Endothelial cell of umbilical vein (primary cell): Measurements from ENCODE around the gene EFCAB13.

ENCODE experiments used
- GATA2 ChIP-seq: IDR thresholded peaks from 2 replicates; pipeline ENCODE4 v1.7.0; 2011; ENCODE audit warnings: low read depth, mild to moderate bottlenecking, moderate library complexity, mixed read lengths, low read length; ENCODE audit not compliant: insufficient read length, insufficient read depth
- MYC ChIP-seq: IDR thresholded peaks from one replicate; pipeline ENCODE4 v1.6.1; 2011; ENCODE audit warnings: mild to moderate bottlenecking, low read depth, low read length
- POLR2A ChIP-seq: IDR thresholded peaks from 2 replicates; pipeline ENCODE4 v1.6.1; 2012; ENCODE audit warnings: low read depth, mild to moderate bottlenecking, control low read depth, low read length
- POLR2AphosphoS5 ChIP-seq: IDR thresholded peaks from 2 replicates; pipeline ENCODE4 v1.6.1; 2012; ENCODE audit warnings: low read depth, mild to moderate bottlenecking, control low read depth, low read length, moderate library complexity; ENCODE audit not compliant: insufficient read depth
- TF ChIP-seq, protein P1 (sequence below), 2 donors: IDR thresholded peaks; 1 replicate in 1 of 2; 2 replicates in 1 of 2; pipeline ENCODE4 v1.5.1; 2011; ENCODE audit warnings: low read length in 2 of 2, mild to moderate bottlenecking in 2 of 2, moderate library complexity in 2 of 2, control low read depth in 1 of 2, inconsistent platforms in 1 of 2, low read depth in 1 of 2; ENCODE audit not compliant: insufficient read depth in 1 of 2; ENCODE audit errors: extremely low read depth in 1 of 2

DNA sequence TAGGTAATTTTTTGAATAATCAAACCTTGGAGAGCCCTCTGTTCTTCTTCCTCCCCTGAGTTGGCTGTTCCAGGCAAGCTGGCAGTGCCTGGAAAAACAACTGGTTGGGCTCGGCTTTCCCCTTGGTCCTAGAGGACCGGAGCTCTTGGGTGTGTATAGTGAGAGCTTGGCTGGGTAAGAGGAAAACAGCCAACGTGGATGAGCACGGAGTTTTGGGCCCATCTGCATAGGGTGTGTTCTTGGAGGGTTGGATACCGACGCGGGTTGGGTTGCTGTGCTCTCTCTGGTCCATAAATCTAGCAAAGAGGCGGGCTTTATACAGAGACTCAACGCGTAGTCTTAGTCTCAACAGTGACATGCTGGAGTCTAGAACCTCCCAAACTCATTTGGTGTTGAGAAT, 46.9 kb upstream of the EFCAB13 start:
- TF ChIP-seq POLR2AphosphoS5: no peak
- TF ChIP-seq POLR2A: no peak
- no peak for TF ChIP-seq GATA2
- TF ChIP-seq, protein P1, sequence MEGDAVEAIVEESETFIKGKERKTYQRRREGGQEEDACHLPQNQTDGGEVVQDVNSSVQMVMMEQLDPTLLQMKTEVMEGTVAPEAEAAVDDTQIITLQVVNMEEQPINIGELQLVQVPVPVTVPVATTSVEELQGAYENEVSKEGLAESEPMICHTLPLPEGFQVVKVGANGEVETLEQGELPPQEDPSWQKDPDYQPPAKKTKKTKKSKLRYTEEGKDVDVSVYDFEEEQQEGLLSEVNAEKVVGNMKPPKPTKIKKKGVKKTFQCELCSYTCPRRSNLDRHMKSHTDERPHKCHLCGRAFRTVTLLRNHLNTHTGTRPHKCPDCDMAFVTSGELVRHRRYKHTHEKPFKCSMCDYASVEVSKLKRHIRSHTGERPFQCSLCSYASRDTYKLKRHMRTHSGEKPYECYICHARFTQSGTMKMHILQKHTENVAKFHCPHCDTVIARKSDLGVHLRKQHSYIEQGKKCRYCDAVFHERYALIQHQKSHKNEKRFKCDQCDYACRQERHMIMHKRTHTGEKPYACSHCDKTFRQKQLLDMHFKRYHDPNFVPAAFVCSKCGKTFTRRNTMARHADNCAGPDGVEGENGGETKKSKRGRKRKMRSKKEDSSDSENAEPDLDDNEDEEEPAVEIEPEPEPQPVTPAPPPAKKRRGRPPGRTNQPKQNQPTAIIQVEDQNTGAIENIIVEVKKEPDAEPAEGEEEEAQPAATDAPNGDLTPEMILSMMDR (IDR thresholded peaks at IDR 0.05; ENCODE audit: extremely low read depth in 1 of 2, insufficient read depth in 1 of 2, low read depth in 1 of 2, low read length in 2 of 2): no peak
- no peak for TF ChIP-seq MYC
